Natural killer cell treated with Interleukin-12 subunit alpha and Interleukin-12 subunit beta and Interleukin-15 and Interleukin-18, amount 100 ng/mL, for 72 hours (primary cell): ENCODE results near the gene PATJ. TPM values are rescaled to one million over a fixed set of nuclear protein-coding genes. Genes with fewer than 3 reads are reported as not detected.
"Not testable (repeated sequence)": the region's sequence is repeated elsewhere in the genome, so short reads cannot be mapped to it uniquely, and the experiment has no call there.

ENCODE experiments used
- ATAC-seq, 2 donors: fragments of 150-1000 bp; cut with Tn5 transposase in 1 of 2; sonication (Bioruptor Pico), chemical (Tn5 transposase) in 1 of 2; 2 replicates each; pipeline ENCODE4 v1.10.0; 2021
- DNase-seq: peaks from one replicate; pipeline ENCODE4 v3.0.0; 2022; ENCODE audit warnings: low spot score
- H3K27ac Mint-ChIP-seq, 2 donors: 1 replicate in 1 of 2; 2 replicates in 1 of 2; pipeline ENCODE4 v1.8.0; 2022; ENCODE audit warnings: mixed read lengths in 2 of 2, mild to moderate bottlenecking in 1 of 2, moderate library complexity in 1 of 2
- H3K27me3 Mint-ChIP-seq, 2 donors: 1 replicate in 1 of 2; 2 replicates in 1 of 2; pipeline ENCODE4 v1.8.0; 2022; ENCODE audit warnings: mixed read lengths in 2 of 2
- H3K36me3 Mint-ChIP-seq: one replicate; pipeline ENCODE4 v1.8.0; 2022; ENCODE audit warnings: mixed read lengths
- H3K4me1 Mint-ChIP-seq, 2 donors: 1 replicate in 1 of 2; 2 replicates in 1 of 2; pipeline ENCODE4 v1.8.0; 2022; ENCODE audit warnings: low read depth in 2 of 2, mixed read lengths in 2 of 2, mild to moderate bottlenecking in 1 of 2
- H3K4me3 Mint-ChIP-seq: one replicate; pipeline ENCODE4 v1.8.0; 2022; ENCODE audit warnings: mixed read lengths
- H3K9me3 Mint-ChIP-seq: 2 replicates; pipeline ENCODE4 v1.8.0; 2022; ENCODE audit warnings: mixed read lengths
- total RNA-seq, 2 donors: library from RNA; stranded (reverse); gene quantifications; one replicate each; pipeline ENCODE4 v1.2.3, GENCODE V29; 2022

PATJ gene
- total RNA-seq, 2 donors from 2014 or later, result 3.9 to 5.8 TPM

- not testable (repeated sequence) for H3K27me3 Mint-ChIP-seq, DNase-seq, H3K27ac Mint-ChIP-seq, ATAC-seq, H3K9me3 Mint-ChIP-seq, H3K4me1 Mint-ChIP-seq, H3K4me3 Mint-ChIP-seq, H3K36me3 Mint-ChIP-seq
Observed at GRCh38 chr1:61730679-61731078, 11.6 kb upstream of the PATJ start.

- Mint-ChIP-seq H3K36me3 (no peaks in the 10 kb centered on the region), H3K4me3 (no peak overlapping the region), H3K4me1 (no peaks in the 10 kb centered on the region), H3K27me3 (peaks cover 0 to 4% of the 10 kb centered on the region in 2 donors), H3K27ac (no peak overlapping the region), H3K9me3 (no peaks in the 10 kb centered on the region)
- ATAC-seq (no peak), DNase-seq (no peak)
Observed at GRCh38 chr1:61732726-61733125, 9.6 kb upstream of the PATJ start.

GRCh38 chr1:61740751-61741700 lies 1.3 kb upstream of the PATJ start:
- H3K9me3 Mint-ChIP-seq, result no peaks in the 10 kb centered on the region
- H3K4me1 Mint-ChIP-seq, result peaks cover 9 to 13% of the 10 kb centered on the region in 2 donors
- no peaks in the 10 kb centered on the region for H3K36me3 Mint-ChIP-seq
- H3K27me3 Mint-ChIP-seq, result no peaks in the 10 kb centered on the region
- H3K27ac Mint-ChIP-seq, result peak overlapping the region; percentile 69 to 90
- H3K4me3 Mint-ChIP-seq, result peak overlapping the region; percentile 97
- ATAC-seq (no peak), DNase-seq (no peak)

GRCh38 chr1:61742620-61743430 lies 545 bp downstream of the PATJ start:
- Mint-ChIP-seq H3K36me3 (no peaks in the 10 kb centered on the region), H3K4me1 (peaks cover 12 to 13% of the 10 kb centered on the region in 2 donors), H3K27ac (no peak overlapping the region), H3K4me3 (peak overlapping the region; percentile 72), H3K9me3 (no peaks in the 10 kb centered on the region), H3K27me3 (no peaks in the 10 kb centered on the region)
- ATAC-seq (peak; percentile 78 to 84), DNase-seq (peak; percentile 62)

- ATAC-seq (no peak), DNase-seq (no peak)
- no peaks in the 10 kb centered on the region for H3K36me3 Mint-ChIP-seq
- no peaks in the 10 kb centered on the region for H3K27me3 Mint-ChIP-seq
- peaks cover 12 to 13% of the 10 kb centered on the region in 2 donors for H3K4me1 Mint-ChIP-seq
- H3K4me3 Mint-ChIP-seq, result peak overlapping the region; percentile 72
- no peak overlapping the region for H3K27ac Mint-ChIP-seq
- no peaks in the 10 kb centered on the region for H3K9me3 Mint-ChIP-seq
Observed at GRCh38 chr1:61743431-61743705, 1.1 kb downstream of the PATJ start.

- ATAC-seq (no peak), DNase-seq (no peak)
- H3K4me3 Mint-ChIP-seq, result peak overlapping the region; percentile 72
- H3K9me3 Mint-ChIP-seq, result no peaks in the 10 kb centered on the region
- no peak overlapping the region for H3K27ac Mint-ChIP-seq
- H3K4me1 Mint-ChIP-seq, result peaks cover 12 to 13% of the 10 kb centered on the region in 2 donors
- H3K27me3 Mint-ChIP-seq, result no peaks in the 10 kb centered on the region
- no peaks in the 10 kb centered on the region for H3K36me3 Mint-ChIP-seq
Observed at GRCh38 chr1:61743716-61744580, 1.7 kb downstream of the PATJ start.

- Mint-ChIP-seq H3K9me3 (no peaks in the 10 kb centered on the region), H3K27me3 (no peaks in the 10 kb centered on the region), H3K4me1 (peaks cover 6 to 7% of the 10 kb centered on the region in 2 donors), H3K36me3 (no peaks in the 10 kb centered on the region), H3K27ac (peak overlapping the region in 1 of 2 donors; percentile 21), H3K4me3 (no peak overlapping the region)
- no peak for DNase-seq
- ATAC-seq, result no peak
Observed at GRCh38 chr1:61746813-61747212, 4.5 kb downstream of the PATJ start.

GRCh38 chr1:61748566-61748965 lies 6.3 kb downstream of the PATJ start:
- no peak overlapping the region for H3K27ac Mint-ChIP-seq
- no peak overlapping the region for H3K4me3 Mint-ChIP-seq
- DNase-seq, result no peak
- ATAC-seq, result no peak
- H3K4me1 Mint-ChIP-seq, result peaks cover under 1 to 3% of the 10 kb centered on the region in 2 donors
- no peaks in the 10 kb centered on the region for H3K27me3 Mint-ChIP-seq
- no peaks in the 10 kb centered on the region for H3K36me3 Mint-ChIP-seq
- no peaks in the 10 kb centered on the region for H3K9me3 Mint-ChIP-seq

- DNase-seq (no peak), ATAC-seq (no peak)
- no peaks in the 10 kb centered on the region for H3K27me3 Mint-ChIP-seq
- H3K27ac Mint-ChIP-seq, result no peak overlapping the region
- no peaks in the 10 kb centered on the region for H3K36me3 Mint-ChIP-seq
- H3K4me3 Mint-ChIP-seq, result no peak overlapping the region
- no peaks in the 10 kb centered on the region for H3K9me3 Mint-ChIP-seq
- peaks cover 0 to 3% of the 10 kb centered on the region in 2 donors for H3K4me1 Mint-ChIP-seq
Observed at GRCh38 chr1:61749574-61749973, 7.3 kb downstream of the PATJ start.

- DNase-seq, result no peak
- Mint-ChIP-seq H3K9me3 (no peaks in the 10 kb centered on the region), H3K36me3 (no peaks in the 10 kb centered on the region), H3K27ac (no peak overlapping the region), H3K27me3 (no peaks in the 10 kb centered on the region), H3K4me3 (no peak overlapping the region), H3K4me1 (no peaks in the 10 kb centered on the region)
- no peak for ATAC-seq
Observed at GRCh38 chr1:61752921-61753389, 10.7 kb downstream of the PATJ start.

GRCh38 chr1:61753998-61754508 lies 11.8 kb downstream of the PATJ start:
- Mint-ChIP-seq H3K27me3 (no peaks in the 10 kb centered on the region), H3K36me3 (no peaks in the 10 kb centered on the region), H3K4me1 (no peaks in the 10 kb centered on the region), H3K9me3 (no peaks in the 10 kb centered on the region), H3K4me3 (no peak overlapping the region), H3K27ac (no peak overlapping the region)
- DNase-seq (no peak), ATAC-seq (no peak)

- no peaks in the 10 kb centered on the region for H3K27me3 Mint-ChIP-seq
- no peak overlapping the region for H3K27ac Mint-ChIP-seq
- H3K9me3 Mint-ChIP-seq, result no peaks in the 10 kb centered on the region
- H3K36me3 Mint-ChIP-seq, result no peaks in the 10 kb centered on the region
- no peak for DNase-seq
- no peak for ATAC-seq
- no peak overlapping the region for H3K4me3 Mint-ChIP-seq
- no peaks in the 10 kb centered on the region for H3K4me1 Mint-ChIP-seq
Observed at GRCh38 chr1:61754545-61754944, 12.3 kb downstream of the PATJ start.

GRCh38 chr1:61756773-61757172 lies 14.5 kb downstream of the PATJ start:
- Mint-ChIP-seq H3K9me3 (no peaks in the 10 kb centered on the region), H3K36me3 (no peaks in the 10 kb centered on the region), H3K27ac (no peak overlapping the region), H3K4me3 (no peak overlapping the region), H3K4me1 (no peaks in the 10 kb centered on the region), H3K27me3 (no peaks in the 10 kb centered on the region)
- DNase-seq (no peak), ATAC-seq (no peak)
